Memory B cell (primary cell): Measurements from ENCODE around the gene PATJ.
"Not testable (repeated sequence)": the region's sequence is repeated elsewhere in the genome, so short reads cannot be mapped to it uniquely, and the experiment has no call there.

Experiments used
- ATAC-seq: fragments of 150-1000 bp; cut with Tn5 transposase; 2 replicates; pipeline ENCODE4 v1.10.0; 2021; ENCODE audit warnings: low read depth, mild to moderate bottlenecking, moderate library complexity
- DNase-seq, 2 donors: peaks; one replicate each; pipeline ENCODE4 v3.0.0; 2022; ENCODE audit warnings: low spot score in 2 of 2
- H3K27ac Mint-ChIP-seq: one replicate; pipeline ENCODE4 v1.8.0; 2022; ENCODE audit warnings: mild to moderate bottlenecking, moderate library complexity, mixed read lengths
- H3K27me3 Mint-ChIP-seq: one replicate; pipeline ENCODE4 v1.8.0; 2022; ENCODE audit warnings: mixed read lengths
- H3K36me3 Mint-ChIP-seq: one replicate; pipeline ENCODE4 v1.8.0; 2022; ENCODE audit warnings: mild to moderate bottlenecking, mixed read lengths
- H3K4me1 Mint-ChIP-seq: one replicate; pipeline ENCODE4 v1.8.0; 2022; ENCODE audit warnings: mixed read lengths
- H3K4me3 Mint-ChIP-seq: one replicate; pipeline ENCODE4 v1.8.0; 2022; ENCODE audit warnings: mild to moderate bottlenecking, moderate library complexity, mixed read lengths
- H3K9me3 Mint-ChIP-seq: one replicate; pipeline ENCODE4 v1.8.0; 2022; ENCODE audit warnings: mixed read lengths

PATJ gene

DNA sequence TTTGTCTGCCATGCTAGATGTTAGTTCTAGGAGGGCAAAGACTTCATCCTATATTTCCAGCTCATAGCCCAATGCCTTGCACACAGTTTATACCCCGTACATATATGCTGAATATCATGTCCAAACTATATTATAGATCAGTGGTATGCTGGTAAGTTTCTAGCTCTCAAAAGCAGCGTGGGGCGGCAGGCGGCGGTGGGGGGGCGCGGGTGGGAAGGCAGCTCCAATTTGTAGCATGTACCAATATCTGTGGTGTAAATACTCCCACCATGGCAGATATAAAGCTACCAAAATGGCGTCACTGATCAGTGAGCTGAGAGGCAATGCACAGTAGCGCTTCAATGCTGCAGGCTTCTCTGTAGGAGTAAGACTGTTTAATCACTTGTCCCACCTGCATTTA lies 77.1 kb downstream of the PATJ start:
- Mint-ChIP-seq H3K4me1 (no peaks in the 10 kb centered on the region), H3K27ac (no peak overlapping the region), H3K4me3 (no peak overlapping the region), H3K27me3 (no peaks in the 10 kb centered on the region), H3K36me3 (peaks cover 45% of the 10 kb centered on the region), H3K9me3 (no peaks in the 10 kb centered on the region)
- DNase-seq: no peak
- ATAC-seq: no peak

GRCh38 chr1:61825393-61825792 lies 83.1 kb downstream of the PATJ start:
- Mint-ChIP-seq H3K27ac (no peak overlapping the region), H3K4me3 (no peak overlapping the region), H3K4me1 (no peaks in the 10 kb centered on the region), H3K36me3 (peaks cover 56% of the 10 kb centered on the region), H3K9me3 (no peaks in the 10 kb centered on the region), H3K27me3 (no peaks in the 10 kb centered on the region)
- no peak for ATAC-seq
- DNase-seq: no peak

GRCh38 chr1:61828805-61829204 lies 86.5 kb downstream of the PATJ start:
- Mint-ChIP-seq H3K4me1 (no peaks in the 10 kb centered on the region), H3K36me3 (peaks cover 46% of the 10 kb centered on the region), H3K9me3 (no peaks in the 10 kb centered on the region), H3K4me3 (no peak overlapping the region), H3K27ac (no peak overlapping the region), H3K27me3 (no peaks in the 10 kb centered on the region)
- DNase-seq (no peak), ATAC-seq (no peak)

GRCh38 chr1:61836649-61837048 lies 94.4 kb downstream of the PATJ start:
- no peak for DNase-seq
- H3K27ac Mint-ChIP-seq: no peak overlapping the region
- H3K4me1 Mint-ChIP-seq: no peaks in the 10 kb centered on the region
- H3K36me3 Mint-ChIP-seq: peaks cover 13% of the 10 kb centered on the region
- no peaks in the 10 kb centered on the region for H3K9me3 Mint-ChIP-seq
- ATAC-seq: no peak
- H3K4me3 Mint-ChIP-seq: no peak overlapping the region
- no peaks in the 10 kb centered on the region for H3K27me3 Mint-ChIP-seq

DNA sequence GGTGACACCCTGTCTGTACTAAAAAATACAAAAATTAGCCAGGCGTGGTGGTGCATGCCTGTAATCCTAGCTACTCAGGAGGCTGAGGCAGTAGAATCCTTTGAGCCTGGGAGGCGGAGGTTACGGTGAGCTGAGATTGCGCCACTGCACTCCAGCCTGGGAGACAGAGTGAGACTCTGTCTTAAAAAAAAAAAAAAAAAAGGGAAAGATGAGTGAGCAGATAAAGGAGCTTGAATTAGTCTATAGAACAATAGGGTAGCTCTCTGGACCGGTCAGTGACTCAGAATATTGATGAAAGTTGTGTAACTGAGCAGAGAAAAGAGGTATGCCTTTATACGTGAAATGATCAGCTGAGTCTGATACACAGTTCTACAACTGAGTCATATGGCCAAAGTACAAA lies 95.3 kb downstream of the PATJ start:
- not testable (repeated sequence) for ATAC-seq, H3K27me3 Mint-ChIP-seq, H3K4me1 Mint-ChIP-seq, H3K9me3 Mint-ChIP-seq, H3K4me3 Mint-ChIP-seq, H3K27ac Mint-ChIP-seq, DNase-seq
- peaks cover 13% of the 10 kb centered on the region for H3K36me3 Mint-ChIP-seq

DNA sequence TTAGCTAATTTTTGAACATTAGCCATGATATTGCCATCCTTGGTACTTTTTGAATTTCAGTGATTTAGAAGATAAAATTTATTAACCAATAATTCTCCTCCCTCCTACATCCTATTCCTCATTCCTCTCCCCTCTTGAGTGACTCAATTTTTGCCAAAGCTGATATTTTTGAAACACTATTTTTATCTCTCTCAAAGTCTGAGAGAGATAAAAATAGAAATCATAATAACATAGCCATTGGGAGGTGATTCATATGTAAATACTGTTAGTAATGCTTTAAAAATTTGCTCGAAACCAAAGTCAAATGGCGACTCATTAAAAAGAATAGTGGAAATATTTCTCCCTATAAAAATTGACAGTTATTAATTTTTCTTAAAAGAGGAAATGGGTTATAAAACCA lies 97.4 kb downstream of the PATJ start:
- H3K27ac Mint-ChIP-seq: no peak overlapping the region
- H3K36me3 Mint-ChIP-seq: peaks cover 8% of the 10 kb centered on the region
- H3K4me1 Mint-ChIP-seq: no peaks in the 10 kb centered on the region
- no peaks in the 10 kb centered on the region for H3K9me3 Mint-ChIP-seq
- no peak for DNase-seq
- no peak for ATAC-seq
- no peak overlapping the region for H3K4me3 Mint-ChIP-seq
- no peaks in the 10 kb centered on the region for H3K27me3 Mint-ChIP-seq

DNA sequence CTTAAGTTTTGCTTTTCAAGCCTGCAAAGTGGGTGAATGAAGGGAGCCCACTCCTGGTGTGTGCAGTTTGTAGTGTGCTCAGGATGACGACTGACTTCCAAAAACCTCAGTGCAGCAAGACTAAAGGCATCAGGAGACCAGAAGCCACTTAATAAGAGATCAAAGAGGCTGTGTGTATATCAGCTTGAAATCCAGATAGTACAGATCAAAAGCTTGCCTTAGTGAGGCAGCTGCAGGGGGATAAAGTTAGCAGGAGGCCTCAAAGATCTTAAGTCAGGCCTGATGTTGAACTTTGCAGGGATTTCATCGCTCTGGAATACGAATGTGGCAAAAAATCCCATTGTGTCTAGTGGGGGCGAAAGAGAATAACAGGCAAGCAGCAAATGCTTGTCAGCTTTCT lies 99.8 kb downstream of the PATJ start:
- Mint-ChIP-seq H3K4me1 (no peaks in the 10 kb centered on the region), H3K27me3 (no peaks in the 10 kb centered on the region), H3K27ac (no peak overlapping the region), H3K4me3 (no peak overlapping the region), H3K9me3 (no peaks in the 10 kb centered on the region), H3K36me3 (peaks cover 8% of the 10 kb centered on the region)
- DNase-seq: no peak
- ATAC-seq: no peak

DNA sequence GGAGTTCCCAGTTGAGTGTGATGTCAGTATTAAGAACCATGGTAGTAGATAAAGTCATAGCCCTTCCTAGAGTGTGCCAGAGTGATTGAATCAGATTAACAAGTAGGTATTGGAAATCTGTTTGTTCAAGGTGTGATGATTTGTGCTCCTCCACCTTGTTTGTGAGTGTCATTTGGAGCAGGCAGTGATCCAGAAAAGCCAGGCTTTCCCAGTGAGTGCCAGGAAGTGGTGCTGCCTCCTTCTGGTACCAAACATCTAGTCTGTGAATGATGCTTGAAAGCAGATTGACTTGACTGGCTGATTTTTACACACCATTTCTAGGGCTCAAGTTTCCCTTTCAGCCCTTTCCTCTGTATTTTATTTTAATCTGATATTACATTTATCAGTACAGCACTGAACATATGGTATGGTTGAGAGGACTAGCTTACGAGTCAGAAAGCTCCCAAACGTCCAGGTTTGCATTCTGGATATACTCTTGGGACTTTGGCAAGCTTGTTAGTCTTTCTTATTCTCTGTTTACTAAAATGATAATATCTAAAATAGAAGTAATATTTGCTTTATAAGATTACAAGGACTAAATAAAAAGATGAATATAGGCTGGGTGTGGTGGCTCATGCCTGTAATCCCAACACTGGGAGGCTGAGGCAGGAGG lies 100.7 kb downstream of the PATJ start:
- ATAC-seq: no peak
- no peaks in the 10 kb centered on the region for H3K9me3 Mint-ChIP-seq
- no peak overlapping the region for H3K4me3 Mint-ChIP-seq
- H3K36me3 Mint-ChIP-seq: peaks cover 6% of the 10 kb centered on the region
- H3K4me1 Mint-ChIP-seq: no peaks in the 10 kb centered on the region
- no peak overlapping the region for H3K27ac Mint-ChIP-seq
- no peak for DNase-seq
- no peaks in the 10 kb centered on the region for H3K27me3 Mint-ChIP-seq

GRCh38 chr1:61844006-61844405 lies 101.7 kb downstream of the PATJ start:
- DNase-seq (no peak), ATAC-seq (no peak)
- Mint-ChIP-seq H3K4me3 (no peak overlapping the region), H3K9me3 (no peaks in the 10 kb centered on the region), H3K27me3 (no peaks in the 10 kb centered on the region), H3K36me3 (peaks cover 4% of the 10 kb centered on the region), H3K27ac (no peak overlapping the region), H3K4me1 (no peaks in the 10 kb centered on the region)

DNA sequence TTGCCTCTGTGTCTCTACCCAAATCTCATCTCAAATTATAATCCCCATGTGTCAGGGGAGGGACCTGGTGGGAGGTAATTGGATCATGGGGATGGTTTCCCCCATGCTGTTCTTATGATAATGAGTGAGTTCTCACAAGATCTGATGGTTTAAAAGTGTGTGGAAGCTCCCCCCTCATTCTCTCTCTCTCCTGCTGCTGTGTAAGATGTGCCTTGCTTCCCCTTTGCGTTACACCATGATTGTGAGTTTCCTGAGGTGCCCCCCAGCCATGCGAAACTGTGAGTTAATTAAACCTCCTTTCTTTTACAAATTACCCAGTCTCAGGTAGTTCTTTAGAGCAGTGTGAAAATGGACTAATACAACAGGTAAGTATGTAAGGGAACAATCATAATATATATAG lies 102.4 kb downstream of the PATJ start:
- not testable (repeated sequence) for H3K4me3 Mint-ChIP-seq, H3K27me3 Mint-ChIP-seq, H3K9me3 Mint-ChIP-seq, ATAC-seq, H3K4me1 Mint-ChIP-seq, H3K36me3 Mint-ChIP-seq, DNase-seq, H3K27ac Mint-ChIP-seq

GRCh38 chr1:61851235-61851634 lies 109.0 kb downstream of the PATJ start:
- Mint-ChIP-seq H3K4me1 (no peaks in the 10 kb centered on the region), H3K27me3 (no peaks in the 10 kb centered on the region), H3K27ac (no peak overlapping the region), H3K4me3 (no peak overlapping the region), H3K9me3 (no peaks in the 10 kb centered on the region), H3K36me3 (peaks cover 11% of the 10 kb centered on the region)
- no peak for DNase-seq
- ATAC-seq: no peak

- ATAC-seq: peak; percentile 32
These were observed 109.8 kb downstream of the PATJ start for GRCh38 chr1:61851849-61852669.

GRCh38 chr1:61852670-61853015 lies 110.4 kb downstream of the PATJ start:
- Mint-ChIP-seq H3K36me3 (peaks cover 17% of the 10 kb centered on the region), H3K27ac (no peak overlapping the region), H3K27me3 (no peaks in the 10 kb centered on the region), H3K4me1 (no peaks in the 10 kb centered on the region), H3K9me3 (no peaks in the 10 kb centered on the region), H3K4me3 (no peak overlapping the region)
- ATAC-seq (no peak), DNase-seq (no peak)

More at GRCh38 chr1:61851849-61852669, 109.8 kb downstream of the PATJ start:
- H3K4me3 Mint-ChIP-seq: no peak overlapping the region
- H3K36me3 Mint-ChIP-seq: peaks cover 14% of the 10 kb centered on the region
- H3K4me1 Mint-ChIP-seq: no peaks in the 10 kb centered on the region
- H3K9me3 Mint-ChIP-seq: no peaks in the 10 kb centered on the region
- H3K27ac Mint-ChIP-seq: no peak overlapping the region
- DNase-seq: peak in 1 of 2 donors; percentile 35
- H3K27me3 Mint-ChIP-seq: no peaks in the 10 kb centered on the region

GRCh38 chr1:61853583-61853982 lies 111.3 kb downstream of the PATJ start:
- H3K4me3 Mint-ChIP-seq: no peak overlapping the region
- no peaks in the 10 kb centered on the region for H3K4me1 Mint-ChIP-seq
- H3K27ac Mint-ChIP-seq: no peak overlapping the region
- no peaks in the 10 kb centered on the region for H3K27me3 Mint-ChIP-seq
- H3K9me3 Mint-ChIP-seq: no peaks in the 10 kb centered on the region
- peaks cover 23% of the 10 kb centered on the region for H3K36me3 Mint-ChIP-seq
- ATAC-seq: no peak
- no peak for DNase-seq

DNA sequence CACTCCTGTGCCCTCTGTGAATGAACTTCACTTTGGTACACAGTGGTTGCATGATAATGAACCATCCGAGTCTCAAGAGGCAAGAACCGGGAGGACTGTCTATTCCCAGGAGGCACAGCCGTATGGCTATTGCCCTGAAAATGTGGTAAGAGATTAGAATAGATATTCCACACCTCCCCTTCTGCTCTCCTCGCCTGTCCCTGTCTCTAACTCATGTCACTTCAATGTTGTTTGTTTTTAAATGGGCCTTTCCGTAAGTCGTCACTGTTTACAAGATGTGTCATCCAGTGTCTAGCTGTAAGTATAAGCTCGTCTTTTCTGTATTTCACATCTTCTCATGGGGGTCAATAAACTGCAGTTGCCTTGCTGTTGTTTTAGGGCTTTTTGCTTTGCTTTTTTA lies 122.2 kb downstream of the PATJ start:
- Mint-ChIP-seq H3K27me3 (no peaks in the 10 kb centered on the region), H3K36me3 (peaks cover 32% of the 10 kb centered on the region), H3K4me3 (no peak overlapping the region), H3K9me3 (peaks cover 2% of the 10 kb centered on the region), H3K4me1 (peaks cover 4% of the 10 kb centered on the region), H3K27ac (no peak overlapping the region)
- DNase-seq: no peak
- no peak for ATAC-seq
